Parathyroid adenoma (tissue), 2 donors: Measurements from ENCODE around the gene TEX12.
"Not testable (repeated sequence)": the region's sequence is repeated elsewhere in the genome, so short reads cannot be mapped to it uniquely, and the experiment has no call there.

Source experiments
- H2AFZ ChIP-seq: fragments of 300-600 bp; sonication (generic); one replicate; pipeline ENCODE4 v1.7.0; 2017; ENCODE audit warnings: antibody characterized with exemption, mild to moderate bottlenecking
- H3K27ac ChIP-seq: fragments of 300-600 bp; sonication (generic); one replicate; pipeline ENCODE4 v1.7.0; 2017
- H3K27me3 ChIP-seq: fragments of 300-600 bp; sonication (generic); one replicate; pipeline ENCODE4 v1.7.0; 2017; ENCODE audit warnings: low read length; ENCODE audit not compliant: control insufficient read depth, insufficient read depth
- H3K36me3 ChIP-seq: fragments of 300-600 bp; sonication (generic); one replicate; pipeline ENCODE4 v1.7.0; 2017; ENCODE audit warnings: low read length; ENCODE audit not compliant: control insufficient read depth, insufficient read depth
- H3K4me1 ChIP-seq: fragments of 300-600 bp; sonication (generic); one replicate; pipeline ENCODE4 v1.7.0; 2017; ENCODE audit warnings: control low read depth
- H3K4me2 ChIP-seq: fragments of 300-600 bp; sonication (generic); one replicate; pipeline ENCODE4 v1.7.0; 2017; ENCODE audit warnings: low read length
- H3K4me3 ChIP-seq: fragments of 300-600 bp; sonication (generic); one replicate; pipeline ENCODE4 v1.7.0; 2017; ENCODE audit warnings: low read depth, low read length
- H3K79me2 ChIP-seq: fragments of 300-600 bp; sonication (generic); one replicate; pipeline ENCODE4 v1.7.0; 2017; ENCODE audit warnings: control low read depth
- H3K9ac ChIP-seq: fragments of 300-600 bp; sonication (generic); one replicate; pipeline ENCODE4 v1.7.0; 2017; ENCODE audit warnings: mild to moderate bottlenecking
- H3K9me3 ChIP-seq: fragments of 300-600 bp; sonication (generic); one replicate; pipeline ENCODE4 v1.7.0; 2017; ENCODE audit warnings: low read length; ENCODE audit not compliant: control insufficient read depth
- CTCF ChIP-seq: fragments of 300-600 bp; sonication (generic); IDR thresholded peaks from one replicate; pipeline ENCODE4 v1.7.0; 2017; ENCODE audit warnings: antibody characterized with exemption, mild to moderate bottlenecking
- donor health status: primary hyperparathyroidism.

TEX12 gene

GRCh38 chr11:112160091-112160848 lies 6.9 kb upstream of the TEX12 start:
- TF ChIP-seq CTCF = no peak
- no peak overlapping the region for H3K4me3 ChIP-seq
- H3K9ac ChIP-seq = no peak overlapping the region
- H3K9me3 ChIP-seq = no peaks in the 10 kb centered on the region
- H3K4me1 ChIP-seq = no peaks in the 10 kb centered on the region
- no peaks in the 10 kb centered on the region for H3K79me2 ChIP-seq
- H3K27ac ChIP-seq = no peak overlapping the region
- H3K4me2 ChIP-seq = no peak overlapping the region
- no peaks in the 10 kb centered on the region for H3K36me3 ChIP-seq
- no peaks in the 10 kb centered on the region for H3K27me3 ChIP-seq
- H2AFZ ChIP-seq = no peak overlapping the region

- Histone ChIP-seq H3K36me3 (no peaks in the 10 kb centered on the region), H3K4me2 (no peak overlapping the region), H3K9ac (no peak overlapping the region), H3K27me3 (no peaks in the 10 kb centered on the region), H3K4me1 (no peaks in the 10 kb centered on the region), H2AFZ (no peak overlapping the region), H3K27ac (no peak overlapping the region), H3K9me3 (no peaks in the 10 kb centered on the region), H3K4me3 (no peak overlapping the region), H3K79me2 (no peaks in the 10 kb centered on the region)
- no peak for TF ChIP-seq CTCF
Measured at GRCh38 chr11:112161012-112161411, 6.2 kb upstream of the TEX12 start.

GRCh38 chr11:112162200-112162599 lies 5.0 kb upstream of the TEX12 start:
- not testable (repeated sequence) for H3K4me3 ChIP-seq, H3K36me3 ChIP-seq, H3K27ac ChIP-seq, H3K9ac ChIP-seq, H3K27me3 ChIP-seq, H3K4me1 ChIP-seq, H3K9me3 ChIP-seq, H3K79me2 ChIP-seq, H3K4me2 ChIP-seq, H2AFZ ChIP-seq

- Histone ChIP-seq H3K27me3 (no peaks in the 10 kb centered on the region), H3K9ac (no peak overlapping the region), H3K79me2 (no peaks in the 10 kb centered on the region), H2AFZ (no peak overlapping the region), H3K4me1 (no peaks in the 10 kb centered on the region), H3K9me3 (no peaks in the 10 kb centered on the region), H3K27ac (no peak overlapping the region), H3K36me3 (no peaks in the 10 kb centered on the region), H3K4me2 (no peak overlapping the region), H3K4me3 (no peak overlapping the region)
- TF ChIP-seq CTCF = no peak
Measured at GRCh38 chr11:112162761-112163546, 4.2 kb upstream of the TEX12 start.

GRCh38 chr11:112163875-112164685 lies 3.1 kb upstream of the TEX12 start, which contains the start of gene IL18:
IL18 (minus strand) TSS chr11:112164094; CDS start chr11:112155053, 9,041 bp downstream.
- Histone ChIP-seq H3K9ac (no peak within 1 kb of the TSS), H3K4me3 (no peak within 1 kb of the TSS), H3K79me2 (no peaks in the 10 kb centered on the region), H3K36me3 (no peaks in the 10 kb centered on the region), H3K9me3 (no peaks in the 10 kb centered on the region), H3K27ac (no peak within 1 kb of the TSS), H3K27me3 (no peaks in the 10 kb centered on the region), H3K4me1 (no peaks in the 10 kb centered on the region), H2AFZ (no peak within 1 kb of the TSS), H3K4me2 (no peak within 1 kb of the TSS)
- no peak for TF ChIP-seq CTCF
